AG08395 (cell line): ENCODE results near the gene HIF1AN.
"Not testable (repeated sequence)": the region's sequence is repeated elsewhere in the genome, so short reads cannot be mapped to it uniquely, and the experiment has no call there.

Source experiments
- DNase-seq: peaks from one replicate; pipeline ENCODE4 v3.0.0; 2012; ENCODE audit warnings: mixed read lengths, low spot score

Gene HIF1AN

DNA sequence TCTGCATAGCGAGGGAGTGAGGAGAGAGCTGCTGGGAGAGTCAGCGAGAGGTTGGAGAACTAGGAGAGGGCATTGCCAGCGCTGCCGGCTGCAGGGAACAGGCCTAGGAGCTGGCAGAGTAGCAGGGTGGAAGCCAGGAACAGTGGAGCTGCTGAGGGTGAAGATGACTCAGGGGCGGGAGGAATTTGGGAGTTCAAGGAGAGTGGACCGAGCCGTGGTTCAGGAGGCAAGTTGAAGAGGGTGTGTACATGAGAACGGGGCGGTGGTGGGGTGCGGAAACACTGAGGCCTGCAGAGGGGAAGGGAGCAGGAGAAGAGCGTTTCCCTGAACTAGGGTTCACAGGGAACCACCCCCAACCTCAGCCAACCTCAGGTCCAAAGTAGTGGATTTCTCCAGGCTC is 31.5 kb downstream of the HIF1AN start:
- peak; percentile 24 for DNase-seq

- DNase-seq, result no peak
These were observed 32.1 kb downstream of the HIF1AN start for GRCh38 chr10:100567826-100568225.

GRCh38 chr10:100568912-100569311 is 33.2 kb downstream of the HIF1AN start:
- DNase-seq, result no peak

GRCh38 chr10:100569687-100570481 is 34.1 kb downstream of the HIF1AN start:
- DNase-seq, result no peak

DNA sequence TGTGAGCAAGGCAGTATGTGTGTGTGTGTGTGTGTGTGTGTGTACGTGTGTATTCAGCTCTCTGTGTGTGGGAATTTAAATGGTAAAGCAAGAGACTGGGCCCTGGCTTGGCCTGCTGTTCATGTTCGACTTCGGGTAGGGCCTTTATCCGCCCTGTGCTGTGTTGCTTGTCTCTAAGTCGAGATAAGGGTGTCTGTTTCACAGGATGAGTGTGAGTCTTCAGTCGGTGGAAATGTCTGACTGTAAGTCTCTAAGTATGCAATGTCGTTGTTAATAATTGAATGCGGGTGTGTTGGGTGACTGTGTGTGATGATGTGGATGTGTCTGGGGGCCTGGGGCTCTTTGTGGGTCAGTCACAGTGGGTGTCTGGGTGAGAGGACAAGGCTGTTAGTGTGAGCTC is 34.8 kb downstream of the HIF1AN start:
- DNase-seq, result no peak

DNA sequence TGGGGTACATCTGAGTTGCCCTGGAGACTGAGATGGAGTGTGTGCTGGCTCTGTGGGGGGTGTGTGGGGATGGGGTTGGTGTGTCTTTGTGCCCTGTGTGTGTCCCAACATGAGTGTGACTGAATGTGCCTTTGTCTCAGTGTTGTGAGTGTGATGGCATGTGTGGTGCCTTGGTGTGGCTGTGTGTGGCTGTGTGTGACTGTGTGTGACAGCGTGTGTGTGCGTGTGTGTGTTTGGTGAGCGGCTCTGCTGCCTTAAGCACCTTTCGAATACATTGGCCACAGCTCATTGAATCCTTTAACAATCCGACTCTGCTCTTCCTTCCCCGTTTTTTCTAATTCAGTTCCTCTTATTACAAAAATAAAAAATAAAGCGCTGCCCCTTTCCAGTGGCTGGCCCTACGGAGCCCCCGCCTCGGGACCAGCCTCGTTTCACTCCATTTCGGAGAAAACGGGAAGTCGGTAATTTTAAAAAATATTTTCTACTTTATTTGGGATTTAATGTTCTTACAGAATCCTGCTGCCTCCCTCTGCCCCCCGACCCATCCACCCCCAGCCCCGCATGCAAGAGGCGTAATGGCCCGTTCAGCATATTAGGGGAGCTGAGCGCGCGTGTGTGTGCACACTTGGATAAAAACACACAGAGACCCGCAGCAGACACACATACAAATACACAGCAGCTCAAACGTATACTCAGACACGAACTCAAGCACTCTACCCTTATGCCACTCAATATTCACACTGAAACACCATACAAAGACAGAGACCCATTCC is 35.5 kb downstream of the HIF1AN start:
- no peak for DNase-seq

DNA sequence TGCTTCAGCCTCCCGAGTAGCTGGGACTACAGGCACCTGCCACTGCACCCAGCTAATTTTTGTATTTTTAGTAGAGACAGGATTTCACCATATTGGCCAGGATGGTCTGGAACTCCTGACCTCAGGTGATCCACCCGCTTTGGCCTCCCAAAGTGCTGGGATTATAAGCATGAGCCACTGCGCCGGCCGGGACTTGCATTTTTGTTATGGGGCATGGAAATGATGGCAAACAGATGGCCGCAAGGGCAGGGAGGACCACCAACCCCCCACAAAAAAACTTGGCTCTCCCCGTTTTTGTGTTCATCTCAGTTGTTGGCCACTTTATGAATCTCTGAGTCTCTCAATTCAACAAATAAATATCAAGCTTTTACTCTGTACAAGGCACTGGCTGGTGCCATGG is 39.4 kb downstream of the HIF1AN start:
- not testable (repeated sequence) for DNase-seq

DNA sequence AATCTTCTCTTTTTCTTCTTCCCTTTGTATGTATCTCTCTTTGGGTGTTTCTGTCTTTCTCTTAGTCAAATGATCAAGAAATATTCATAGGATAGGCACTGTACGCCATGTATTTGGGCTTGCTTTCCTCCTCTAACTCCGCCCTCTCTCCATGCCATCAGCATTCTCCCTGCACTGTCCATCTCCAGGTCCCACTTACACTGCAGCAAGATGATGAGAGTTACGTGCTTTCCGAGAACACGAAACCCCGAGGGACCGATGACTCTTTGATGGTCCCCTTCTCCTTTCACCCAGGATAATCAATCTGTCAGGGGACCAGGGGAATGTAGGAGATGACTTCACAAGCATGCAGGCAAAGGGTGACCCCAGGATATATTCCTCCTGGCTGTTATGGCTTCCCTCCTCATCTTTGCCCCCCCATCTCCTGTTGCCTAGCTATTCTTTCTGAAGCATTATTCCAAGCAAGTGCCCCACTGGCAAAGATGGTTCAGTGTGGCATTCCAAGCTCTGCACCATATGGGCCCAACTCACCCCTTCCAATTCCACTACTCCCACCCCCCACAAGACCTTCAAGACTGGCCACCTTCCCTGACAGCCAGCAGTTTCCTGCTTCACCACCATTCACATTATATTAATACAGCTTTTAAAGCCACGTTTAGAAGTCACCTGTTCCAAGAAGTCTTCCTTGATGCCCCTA is 40.0 kb downstream of the HIF1AN start:
- no peak for DNase-seq

DNA sequence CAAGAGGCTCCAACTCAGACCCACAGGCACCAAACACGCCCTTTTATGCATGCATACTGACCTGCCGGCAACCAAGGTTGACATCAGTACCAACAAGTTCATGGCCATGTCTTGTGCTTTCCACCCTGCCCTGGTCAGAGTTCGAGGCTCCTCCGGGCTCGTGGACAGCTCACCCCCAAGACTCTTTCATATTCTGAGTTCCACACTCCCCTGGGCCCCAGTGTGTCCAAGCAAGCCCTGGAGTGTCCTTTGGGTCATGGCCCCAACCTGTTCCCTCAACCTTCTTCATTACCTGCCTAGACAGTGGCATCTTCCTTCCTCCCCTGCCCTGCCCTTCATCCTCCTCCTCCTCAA is 40.5 kb downstream of the HIF1AN start:
- no peak for DNase-seq

DNA sequence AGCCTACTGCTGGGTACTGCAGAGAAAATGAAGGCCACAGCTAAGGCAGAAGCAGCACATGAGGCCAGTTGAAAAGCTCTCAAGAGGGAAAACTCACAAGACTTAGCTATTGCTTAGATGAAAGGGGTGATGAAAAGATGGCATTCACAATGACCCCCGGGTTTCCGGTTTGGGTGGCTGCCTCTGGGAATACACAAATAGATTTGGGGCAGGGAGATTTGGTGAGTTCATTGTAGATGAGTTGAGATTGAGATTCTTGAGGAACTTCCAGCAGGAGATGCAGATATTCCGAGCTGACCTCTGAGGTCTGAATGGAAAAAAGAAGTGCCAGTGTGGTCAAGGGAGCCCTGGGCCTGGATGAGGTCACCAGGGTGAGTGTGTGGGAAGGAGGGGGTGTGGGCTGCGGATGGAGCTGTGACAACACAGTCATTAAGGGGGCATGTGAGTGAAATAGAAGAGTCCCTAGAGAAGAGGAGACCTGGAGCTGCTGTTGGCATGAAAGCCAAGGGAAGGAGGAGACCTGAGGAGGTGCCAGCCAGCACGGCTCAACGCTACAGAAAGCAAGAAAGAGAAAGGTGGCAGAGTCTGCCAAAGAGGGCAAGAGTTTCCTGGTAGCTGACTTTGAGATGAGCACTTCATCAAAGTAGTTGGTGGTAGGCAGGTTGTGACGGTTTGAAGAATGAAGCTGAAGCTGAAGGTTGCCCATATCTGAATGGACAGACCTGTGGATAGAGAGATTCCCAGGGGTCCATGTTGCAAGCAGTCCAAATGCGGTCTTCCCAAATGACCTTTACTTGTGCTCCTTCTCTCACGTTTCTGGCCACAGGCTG is 43.7 kb downstream of the HIF1AN start:
- no peak for DNase-seq

DNA sequence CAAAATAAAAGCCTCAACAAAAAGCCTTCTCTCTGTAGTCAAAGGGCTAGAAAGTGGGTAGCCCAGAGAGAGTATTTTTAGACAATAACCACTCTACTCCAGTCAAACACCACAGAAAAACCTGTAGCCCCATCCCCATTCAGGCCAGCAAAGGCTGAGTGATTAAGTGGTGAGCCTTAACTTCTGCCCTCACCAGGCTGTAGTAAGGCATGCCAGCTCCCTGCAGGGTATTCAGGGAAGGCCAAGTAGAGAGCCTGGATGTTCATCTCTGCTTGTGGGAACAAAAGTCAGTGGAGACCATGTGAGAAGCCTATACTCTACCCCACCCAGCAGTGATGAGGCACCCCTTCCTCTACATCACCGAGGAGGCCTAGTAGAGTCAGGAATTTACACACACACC is 51.2 kb downstream of the HIF1AN start:
- no peak for DNase-seq

DNA sequence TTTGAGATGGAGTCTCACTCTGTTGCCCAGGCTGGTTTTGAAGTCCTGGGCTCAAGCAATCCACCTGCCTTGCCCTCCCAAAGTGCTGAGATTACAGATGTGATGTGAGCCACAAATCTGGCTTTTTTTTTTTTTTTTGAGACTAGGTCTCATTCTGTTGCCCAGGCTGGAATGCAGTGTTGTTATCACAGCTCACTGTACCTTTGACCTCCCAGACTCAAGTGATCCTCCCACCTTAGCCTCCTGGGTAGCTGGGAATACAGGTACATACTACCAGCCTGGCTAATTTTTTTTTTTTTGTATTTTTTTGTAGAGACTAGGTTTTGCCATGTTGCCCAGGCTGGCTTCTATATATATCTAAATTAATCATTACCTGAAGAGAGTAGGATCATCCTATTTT is 62.4 kb downstream of the HIF1AN start:
- no peak for DNase-seq

DNA sequence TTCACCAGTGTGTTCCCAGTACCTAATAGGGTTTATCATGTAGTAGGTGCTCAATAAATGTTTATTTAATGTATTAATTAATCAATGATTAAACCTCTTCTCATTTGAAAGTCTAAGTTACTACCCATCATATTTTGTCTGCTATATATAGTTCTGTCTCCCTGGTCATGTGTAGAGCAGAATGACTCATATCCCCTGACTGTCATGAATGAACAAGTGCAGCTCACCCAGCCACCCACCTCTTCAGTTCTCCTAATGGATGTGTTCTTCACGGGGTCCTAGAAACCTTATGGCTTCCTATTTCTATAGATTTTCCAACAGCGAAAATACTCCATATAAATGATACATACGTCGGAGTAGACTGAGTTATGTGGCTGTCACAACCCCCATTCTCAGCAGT is 64.5 kb downstream of the HIF1AN start:
- no peak for DNase-seq

DNA sequence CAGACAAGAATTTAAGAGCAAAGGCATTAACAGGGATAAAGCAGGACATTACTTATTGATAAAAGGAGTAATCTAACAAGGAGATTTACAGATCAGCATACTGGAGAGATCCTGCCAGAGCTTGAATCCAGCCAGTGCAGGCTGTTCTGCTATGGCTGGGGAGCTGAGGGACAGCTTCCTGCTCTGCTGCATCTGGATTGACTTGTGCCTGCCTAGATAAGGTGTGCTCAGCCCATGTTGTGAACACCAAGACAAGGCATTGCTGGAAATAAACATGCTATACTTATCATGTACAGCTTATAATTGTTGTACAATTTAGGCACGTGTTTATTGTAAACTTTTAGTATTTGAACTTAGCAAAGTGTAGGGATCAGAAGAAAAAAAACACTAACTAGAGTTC is 71.7 kb downstream of the HIF1AN start:
- no peak for DNase-seq
